ENCODE data around the gene GPR31.

Gene GPR31

GRCh38 chr6:167137081-167137480 lies 20.7 kb downstream of the GPR31 start:
- no peak for DNase-seq

DNA sequence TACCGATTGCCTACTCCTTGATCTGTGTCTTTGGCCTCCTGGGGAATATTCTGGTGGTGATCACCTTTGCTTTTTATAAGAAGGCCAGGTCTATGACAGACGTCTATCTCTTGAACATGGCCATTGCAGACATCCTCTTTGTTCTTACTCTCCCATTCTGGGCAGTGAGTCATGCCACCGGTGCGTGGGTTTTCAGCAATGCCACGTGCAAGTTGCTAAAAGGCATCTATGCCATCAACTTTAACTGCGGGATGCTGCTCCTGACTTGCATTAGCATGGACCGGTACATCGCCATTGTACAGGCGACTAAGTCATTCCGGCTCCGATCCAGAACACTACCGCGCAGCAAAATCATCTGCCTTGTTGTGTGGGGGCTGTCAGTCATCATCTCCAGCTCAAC lies 21.4 kb downstream of the GPR31 start:
- DNase-seq = no peak

DNA sequence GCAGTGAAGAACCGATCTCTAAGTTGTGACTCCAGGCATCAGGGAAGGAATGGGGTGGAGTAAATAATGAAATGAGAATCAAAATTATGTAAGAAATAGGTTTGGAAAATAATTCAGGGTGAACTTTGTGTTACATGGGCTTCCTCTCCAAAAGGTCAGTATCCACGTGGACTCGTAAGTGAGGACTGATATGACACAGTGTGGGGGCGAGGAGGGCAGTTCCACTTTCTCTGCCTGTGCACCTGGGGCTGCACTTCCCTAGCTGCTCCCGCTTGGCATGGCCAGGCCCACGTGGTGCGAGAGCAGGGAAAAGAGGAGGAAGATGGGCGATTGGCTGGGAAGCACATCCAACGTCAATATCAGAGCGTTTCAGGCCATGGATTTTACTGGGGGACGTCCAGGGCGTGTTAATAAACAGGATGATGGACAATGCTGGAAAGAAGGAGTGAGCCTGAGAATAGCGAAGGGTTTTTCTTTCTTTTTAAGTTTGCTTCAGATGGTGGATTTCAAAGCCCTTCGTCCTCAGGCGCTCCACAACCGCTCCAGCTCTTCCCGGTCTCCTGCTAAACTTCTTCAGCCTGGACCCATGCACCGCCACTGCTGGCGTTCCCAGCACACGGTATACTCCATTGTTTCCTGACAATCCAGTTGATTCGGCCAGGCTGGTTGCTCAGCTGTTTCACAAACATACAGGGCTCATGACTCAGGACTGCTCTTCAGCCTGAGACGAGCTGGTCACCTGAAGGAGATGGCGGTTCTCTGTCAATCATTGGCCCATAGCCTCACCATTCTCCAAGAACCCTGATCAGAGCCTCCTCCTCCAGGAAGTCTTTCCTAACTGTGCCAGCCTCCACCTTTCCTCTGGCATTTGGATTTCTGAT lies 23.1 kb downstream of the GPR31 start:
- no peak for DNase-seq

GRCh38 chr6:167130712-167131684 lies 26.8 kb downstream of the GPR31 start:
- no peak for DNase-seq

DNA sequence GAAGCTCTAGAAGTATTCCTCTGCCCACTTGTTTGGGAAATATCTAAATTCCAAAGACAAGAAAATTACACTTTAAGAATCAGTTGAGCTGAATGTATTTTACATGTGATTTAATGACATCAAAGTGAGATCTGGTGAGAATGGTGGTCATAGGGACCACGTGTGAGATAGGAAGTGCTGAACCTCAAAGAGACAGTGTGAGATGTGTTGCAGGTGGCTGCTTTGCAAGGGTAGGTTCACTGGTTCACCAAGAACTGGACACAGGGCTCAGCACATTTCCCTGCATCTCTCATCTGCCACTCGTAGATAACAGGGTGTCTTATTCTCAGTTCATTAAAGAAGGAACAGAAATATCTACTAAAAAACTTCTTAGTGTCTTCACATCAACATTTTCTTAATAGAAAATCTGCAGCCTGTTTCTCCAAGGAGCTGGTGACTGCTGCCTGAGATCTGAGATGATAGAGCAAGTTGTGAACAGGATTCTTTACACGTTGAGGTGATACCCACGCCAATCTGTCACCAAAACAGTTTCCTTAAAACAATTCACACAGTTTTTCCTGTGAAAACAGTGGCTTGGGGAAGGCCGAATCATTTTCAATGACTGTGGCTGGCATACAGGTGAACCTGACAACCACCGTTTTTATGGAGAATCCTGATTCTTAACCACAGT lies 27.6 kb downstream of the GPR31 start:
- DNase-seq = no peak

GRCh38 chr6:167129562-167129961 lies 28.2 kb downstream of the GPR31 start:
- DNase-seq = no peak

- DNase-seq = no peak
Observed at GRCh38 chr6:167129159-167129558, 28.6 kb downstream of the GPR31 start.

DNA sequence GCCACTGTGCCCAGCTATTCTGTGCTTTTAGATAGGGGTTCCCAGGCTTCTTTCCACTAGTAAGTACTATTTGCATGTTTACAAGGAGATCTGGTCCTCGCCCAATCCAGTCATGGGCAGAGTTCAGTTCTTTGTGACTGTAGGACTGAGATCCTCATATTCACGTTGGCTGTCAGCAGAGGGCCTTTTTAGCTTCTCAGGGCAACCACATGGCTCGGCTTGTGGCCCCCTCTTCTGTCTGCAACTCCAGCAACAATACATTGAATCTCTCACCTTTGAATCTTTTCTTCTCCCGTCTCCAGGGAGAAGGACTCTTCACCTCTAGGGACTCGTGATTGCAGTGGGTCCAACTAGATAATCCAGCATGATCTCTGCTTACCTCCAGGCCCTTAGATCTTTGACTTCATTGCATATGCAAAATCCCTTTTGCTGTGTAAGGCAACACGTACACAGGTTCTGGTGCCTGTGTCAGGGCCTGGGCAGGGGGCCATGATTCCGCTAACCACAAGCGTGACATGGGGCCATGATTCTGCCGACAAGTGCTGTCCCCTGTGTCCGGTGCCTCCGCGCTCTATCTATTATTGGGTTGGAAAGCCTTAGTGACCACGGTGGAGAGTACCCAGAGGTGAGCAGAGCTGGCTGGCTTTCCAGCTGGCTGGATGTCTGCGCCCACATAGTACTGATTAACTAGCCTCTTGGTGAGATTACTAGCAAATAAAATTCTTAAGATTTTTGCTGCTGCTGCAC lies 29.8 kb downstream of the GPR31 start:
- DNase-seq = no peak

- DNase-seq = no peak
Observed at GRCh38 chr6:167125855-167126349, 31.9 kb downstream of the GPR31 start.

DNA sequence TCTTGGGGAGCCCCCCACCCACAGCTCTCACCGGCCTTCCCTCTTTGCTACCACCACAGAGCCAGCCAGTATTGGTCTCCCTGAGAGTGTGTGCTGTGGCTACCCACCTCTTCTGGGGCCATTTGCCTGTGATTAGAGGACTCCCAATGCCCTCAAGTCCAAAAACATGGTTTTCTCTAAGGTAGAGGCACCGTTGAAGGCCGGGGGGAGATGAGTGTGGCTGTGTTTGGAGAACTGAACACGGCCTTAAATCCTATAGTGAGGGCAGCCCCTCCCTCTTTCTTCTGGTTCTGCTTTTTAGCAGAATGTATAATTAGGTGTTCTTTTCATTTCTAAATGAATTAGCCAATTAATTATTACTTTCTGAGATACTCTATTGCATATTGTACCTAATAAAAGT lies 32.4 kb downstream of the GPR31 start:
- no peak for DNase-seq

DNA sequence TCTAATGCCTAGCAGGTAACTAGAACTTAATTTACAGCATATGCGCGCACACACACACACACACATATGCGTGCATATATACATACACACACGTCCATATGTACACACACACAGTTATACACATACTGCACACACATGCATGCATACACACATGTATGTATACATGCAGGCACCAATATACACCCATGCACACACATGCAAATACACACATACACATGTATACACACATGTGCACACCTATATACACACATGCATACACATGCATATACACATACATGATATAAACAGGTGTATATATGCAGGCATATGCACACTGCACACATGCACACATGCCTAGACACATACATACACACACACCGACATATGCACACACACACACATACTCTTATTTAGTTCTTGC lies 33.0 kb downstream of the GPR31 start:
- DNase-seq = no peak

DNA sequence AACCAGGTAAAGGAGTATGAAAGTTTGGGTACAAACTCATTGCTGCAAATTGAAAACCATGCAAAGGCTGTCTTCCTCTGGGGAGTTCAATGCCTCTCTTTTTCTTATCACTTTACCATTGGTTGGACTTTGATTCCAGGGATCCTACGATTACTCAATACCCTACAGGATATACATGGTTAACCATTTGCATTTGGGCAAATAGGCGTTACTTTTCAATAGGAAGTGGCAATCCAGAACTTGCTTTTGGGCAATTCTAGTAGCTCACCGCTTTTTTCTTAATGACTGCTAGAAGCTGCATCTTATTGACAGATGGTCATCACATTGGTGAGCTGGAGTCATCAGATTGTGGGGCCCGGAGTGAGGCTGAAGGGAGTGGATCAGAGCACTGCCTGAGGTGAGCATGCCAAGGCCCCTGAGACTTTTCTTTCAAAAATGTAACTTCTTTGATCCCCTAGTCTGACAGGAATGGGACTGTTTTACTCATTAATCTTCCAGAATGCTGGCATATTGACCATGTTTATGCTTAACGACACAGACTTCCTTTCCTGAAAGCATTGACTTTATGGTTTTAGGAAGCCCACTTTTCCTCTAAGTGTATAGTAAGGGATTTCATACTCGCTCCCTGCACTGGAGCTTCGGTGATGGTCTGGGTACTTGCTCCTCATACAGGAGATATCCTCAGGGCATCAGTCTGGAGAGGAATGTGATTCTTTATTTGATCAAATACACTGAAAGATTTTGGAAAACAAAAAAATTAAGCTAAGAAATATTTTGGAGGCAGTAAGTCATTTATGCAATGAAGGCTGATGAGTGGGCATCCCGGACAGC lies 34.7 kb downstream of the GPR31 start, which contains the start of gene CCR6:
Gene CCR6 (plus strand): TSS at position 270 of the 831 bp plus-strand sequence. CDS start 13,039 bp downstream, outside the sequence.
- no peak for DNase-seq

GRCh38 chr6:167122041-167122826 lies 35.5 kb downstream of the GPR31 start:
- no peak for DNase-seq

DNA sequence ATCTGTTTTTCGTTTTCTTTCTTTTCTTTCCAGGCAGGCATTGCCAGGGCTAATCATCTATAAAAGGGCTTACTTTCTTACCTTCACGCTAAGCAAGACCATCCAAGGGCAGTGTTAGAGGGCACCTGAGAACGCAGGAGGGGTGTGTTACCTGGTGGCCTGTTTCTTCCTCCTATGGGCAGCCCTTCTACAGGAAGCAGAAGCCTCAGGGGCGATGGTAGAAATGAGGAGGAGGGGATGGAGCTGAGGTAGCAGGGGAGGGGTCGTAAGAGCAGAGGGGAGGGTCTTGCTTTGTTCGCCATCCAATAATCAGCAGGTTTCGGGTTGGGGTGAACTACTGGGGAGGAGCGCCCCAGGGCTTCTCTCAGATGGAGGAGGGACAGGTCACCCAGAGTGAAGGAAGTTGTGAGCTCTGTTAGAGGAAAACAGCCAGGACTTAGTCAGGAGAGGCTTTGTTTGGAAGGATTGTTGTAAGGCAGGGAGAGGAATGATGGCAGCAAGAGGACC lies 36.4 kb downstream of the GPR31 start:
- no peak for DNase-seq

DNA sequence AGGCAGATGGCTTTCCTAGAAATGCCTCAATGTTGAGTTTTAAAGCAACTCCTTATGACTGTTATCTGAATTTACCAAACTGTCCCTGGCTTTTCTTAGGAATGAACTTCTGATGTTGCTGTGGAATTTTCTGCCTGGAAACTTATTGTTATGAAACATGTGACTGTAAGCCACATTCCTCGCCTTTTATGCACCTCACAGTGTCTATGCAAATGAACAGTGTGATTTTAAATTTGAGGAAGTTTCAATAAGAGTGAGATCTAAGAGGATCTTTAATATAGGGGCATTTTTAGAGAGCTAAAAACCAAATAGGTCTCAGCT lies 37.2 kb downstream of the GPR31 start:
- no peak for DNase-seq

GRCh38 chr6:167119670-167120582 lies 37.9 kb downstream of the GPR31 start:
- no peak for DNase-seq

- no peak for DNase-seq
Observed at GRCh38 chr6:167118839-167119238, 38.9 kb downstream of the GPR31 start.

GRCh38 chr6:167118006-167118405 lies 39.8 kb downstream of the GPR31 start:
- no peak for DNase-seq

DNA sequence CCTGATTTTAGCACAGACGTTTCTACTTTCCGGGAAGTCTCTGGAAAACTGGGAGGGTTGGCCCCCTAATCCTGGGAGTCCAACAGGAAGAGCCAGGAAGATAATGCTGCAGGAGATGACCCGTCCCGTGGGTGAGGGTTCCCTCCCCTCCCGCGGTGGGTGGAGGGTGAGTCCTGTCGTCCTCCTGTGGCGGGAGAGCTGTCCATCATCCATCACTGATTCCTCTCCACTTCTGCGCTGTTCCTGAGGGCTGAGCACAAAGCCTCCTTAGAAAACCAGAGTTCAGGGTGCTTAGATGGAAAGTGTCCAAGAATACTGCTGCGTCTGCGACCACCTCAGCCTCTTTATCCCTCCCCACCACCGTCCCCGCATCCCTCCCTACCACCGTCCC lies 40.9 kb downstream of the GPR31 start:
- no peak for DNase-seq
